GM19455 (cell line): ENCODE measurements around the gene ZIC1.

Source experiments
- ATAC-seq: cut with Tn5 transposase; IDR thresholded peaks from one replicate; pipeline ENCODE4 v1.9.1; 2021; ENCODE audit not compliant: unreplicated experiment

The ZIC1 gene

DNA sequence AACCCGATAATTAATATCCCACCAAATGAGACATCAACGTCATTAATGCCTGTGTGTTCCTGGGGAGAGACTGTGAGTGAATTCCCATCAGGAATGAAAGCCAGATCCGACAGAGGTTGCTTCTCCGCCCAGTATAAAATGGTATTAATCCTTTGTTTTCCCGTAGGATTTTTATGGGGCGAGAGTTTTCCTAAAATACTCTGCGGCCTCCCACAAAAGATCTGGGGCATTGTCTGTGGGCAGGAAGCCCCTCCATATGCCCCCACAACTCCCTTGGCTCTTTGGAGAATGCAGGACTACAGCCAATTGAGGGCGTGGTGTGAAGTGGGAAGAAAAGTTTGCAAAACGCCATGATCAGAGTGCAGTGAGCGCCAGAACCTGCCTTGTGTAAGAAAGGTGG lies 29.5 kb upstream of the ZIC1 start:
- ATAC-seq, result no peak

DNA sequence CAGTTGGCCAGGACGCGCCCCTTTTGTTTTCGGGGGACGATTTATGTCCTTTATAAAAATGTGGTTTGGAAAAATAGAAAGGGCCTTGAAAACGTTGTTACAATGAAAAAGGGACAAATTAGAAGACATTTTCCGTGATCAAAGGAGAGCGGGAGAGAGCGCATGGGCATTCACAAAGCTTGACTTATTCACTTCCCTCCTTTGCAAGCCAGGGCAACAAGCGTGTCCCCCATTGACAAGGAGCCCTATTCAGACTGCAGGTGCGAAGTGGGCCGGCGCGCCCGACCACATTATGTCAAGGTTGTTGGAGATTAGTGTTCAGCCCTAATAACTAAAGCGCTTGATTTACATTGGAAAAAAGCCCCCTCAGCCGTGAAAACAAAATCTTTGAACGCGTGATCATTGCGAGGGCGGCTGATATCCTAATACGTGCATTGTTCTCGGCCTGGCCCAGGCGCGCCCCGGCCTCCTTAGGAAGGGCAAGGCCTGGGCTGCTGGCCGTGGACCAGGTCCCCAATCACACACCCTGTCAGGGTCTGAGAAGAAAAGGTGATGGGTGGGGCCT lies 28.7 kb upstream of the ZIC1 start:
- ATAC-seq, result no peak

DNA sequence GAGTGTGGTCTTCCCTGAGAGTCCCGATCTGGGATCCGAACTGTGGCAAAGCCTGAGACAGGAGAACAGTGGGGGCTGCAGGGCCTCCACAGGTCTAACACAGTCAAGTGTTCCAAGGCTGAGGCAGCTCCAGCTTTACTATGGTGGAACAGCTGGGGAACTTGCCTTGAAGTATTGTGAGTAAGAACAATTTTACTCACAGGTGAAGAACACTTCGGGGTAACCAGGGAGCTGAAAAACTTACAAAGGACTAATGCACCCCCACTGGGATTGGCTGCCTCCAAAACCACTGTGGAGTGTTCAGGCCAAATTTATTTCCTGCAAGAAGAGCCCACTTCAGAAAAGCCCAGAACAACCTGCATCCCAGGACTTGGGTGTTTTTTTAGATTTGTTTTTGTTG lies 28.2 kb upstream of the ZIC1 start:
- ATAC-seq, result no peak

DNA sequence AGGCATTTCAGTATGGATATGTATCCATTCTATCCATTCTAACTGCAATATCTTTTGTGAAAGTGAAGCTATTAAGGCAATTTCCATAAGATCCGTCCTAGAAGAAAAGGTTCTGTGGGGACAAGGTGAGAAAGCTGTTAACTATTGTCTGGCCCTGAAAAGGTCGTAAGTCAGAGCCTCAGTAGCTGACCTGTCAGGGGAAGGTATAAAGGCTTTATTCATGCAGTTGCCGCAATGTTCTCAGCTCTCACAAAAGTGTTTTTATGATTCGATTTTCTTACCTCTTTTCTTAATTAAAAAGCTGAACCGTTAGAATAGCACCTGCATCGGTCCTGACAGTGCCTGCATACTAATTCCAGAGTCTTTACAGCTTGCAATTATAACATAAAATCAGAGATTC lies 27.6 kb upstream of the ZIC1 start:
- ATAC-seq, result no peak

DNA sequence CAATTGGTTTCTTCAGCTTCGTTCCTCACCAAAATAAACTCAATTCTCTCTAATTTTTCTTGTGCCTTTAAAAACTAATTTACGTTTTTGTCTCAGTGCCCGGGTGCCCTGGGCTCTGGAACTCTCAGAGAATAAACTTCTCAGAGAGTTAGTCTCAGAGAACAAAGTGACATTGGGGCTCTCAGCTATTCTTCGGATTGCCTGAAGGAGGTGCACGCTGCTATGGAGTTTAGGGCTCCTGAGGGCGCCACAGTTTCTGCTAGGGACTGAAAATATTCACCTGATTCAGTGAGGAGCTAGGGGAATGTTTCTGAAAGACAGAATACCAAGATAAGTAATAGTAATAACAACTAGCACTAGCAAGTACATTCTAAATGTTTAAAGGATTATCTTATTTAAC lies 25.5 kb upstream of the ZIC1 start:
- no peak for ATAC-seq

DNA sequence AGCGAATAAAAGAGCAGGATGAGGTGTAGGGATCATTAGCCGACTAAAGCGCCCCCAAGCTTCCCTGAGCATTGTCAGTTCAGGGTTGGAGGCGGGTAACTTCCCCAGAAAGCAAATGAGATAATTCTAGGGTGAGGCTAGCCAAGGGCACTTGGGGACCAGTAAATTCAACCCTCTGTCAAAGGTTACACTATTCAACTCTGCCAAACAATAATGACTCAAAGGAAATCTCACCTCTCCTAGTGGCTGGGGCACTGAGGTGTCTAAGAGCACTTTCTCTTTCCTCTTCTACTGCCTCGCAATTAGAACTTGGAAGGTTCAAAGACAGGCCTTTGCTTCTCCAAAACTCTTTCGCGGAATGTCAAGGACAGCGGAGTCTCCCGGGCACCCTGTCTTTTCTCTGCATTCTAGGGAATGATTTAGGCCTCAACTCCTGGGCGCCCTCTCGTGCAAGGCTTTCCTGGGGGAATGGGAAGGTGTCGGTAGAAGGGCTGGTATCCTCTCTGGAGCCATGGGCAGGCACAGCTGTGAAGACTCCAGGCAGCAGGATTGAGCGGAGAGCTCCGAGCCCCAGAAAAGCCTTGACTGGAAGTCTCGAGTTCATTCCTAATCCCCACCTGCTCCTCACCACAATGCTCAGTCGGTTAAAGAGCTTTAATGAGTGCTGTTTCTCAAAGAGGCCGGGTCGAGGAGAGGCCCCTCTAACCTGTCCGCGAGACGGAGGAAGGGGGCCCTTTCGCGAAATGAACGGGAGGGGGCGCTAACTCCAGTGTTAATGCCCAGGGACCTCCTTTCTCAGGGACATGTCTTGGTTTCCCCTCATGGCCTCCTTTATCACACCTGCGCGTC lies 24.7 kb upstream of the ZIC1 start:
- no peak for ATAC-seq

DNA sequence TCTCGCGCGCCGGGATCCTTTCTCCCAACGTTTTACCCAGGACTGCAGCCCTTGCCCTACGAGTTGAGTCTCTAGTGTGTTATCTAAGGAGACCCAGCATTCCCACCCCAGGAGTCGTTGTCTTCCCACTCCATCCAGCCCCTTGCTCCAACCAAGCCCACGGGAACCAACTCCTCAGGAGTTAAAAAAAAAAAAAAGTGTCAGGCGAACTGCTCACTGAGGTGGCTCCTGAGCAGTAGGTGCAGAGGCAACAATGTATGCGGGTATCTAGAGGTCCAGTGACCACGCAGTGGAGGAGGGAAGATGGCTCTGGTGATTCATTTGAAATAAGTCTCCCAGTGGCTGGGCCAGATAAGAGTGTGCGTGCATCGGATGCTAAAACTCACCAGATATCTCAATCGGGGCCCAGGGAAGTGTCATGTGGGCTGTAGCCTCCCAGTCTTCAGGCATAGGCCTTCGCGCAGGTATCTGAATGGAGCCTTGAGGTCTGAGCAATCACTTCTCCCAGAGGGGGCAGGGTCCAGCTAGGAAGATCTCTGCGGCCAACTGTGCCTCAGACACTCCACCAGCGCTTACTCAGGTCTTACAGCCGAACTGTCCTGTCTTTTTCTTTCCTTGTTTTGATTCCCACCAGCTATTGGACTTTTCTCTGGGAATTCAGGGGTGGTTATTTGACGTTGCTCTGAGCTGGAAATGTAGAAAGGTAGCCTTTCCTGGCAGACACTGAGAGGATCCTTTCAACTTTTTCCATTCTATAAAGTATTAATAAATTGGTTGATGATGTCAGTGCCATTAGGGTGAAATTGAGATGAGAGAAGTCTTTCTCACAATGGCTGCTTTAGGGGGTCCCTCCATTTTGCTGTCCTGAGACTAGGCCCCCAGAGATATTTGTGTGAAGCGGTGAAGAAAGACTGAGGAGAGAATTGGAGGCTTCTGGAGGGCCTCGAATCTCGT lies 23.8 kb upstream of the ZIC1 start:
- ATAC-seq, result no peak

DNA sequence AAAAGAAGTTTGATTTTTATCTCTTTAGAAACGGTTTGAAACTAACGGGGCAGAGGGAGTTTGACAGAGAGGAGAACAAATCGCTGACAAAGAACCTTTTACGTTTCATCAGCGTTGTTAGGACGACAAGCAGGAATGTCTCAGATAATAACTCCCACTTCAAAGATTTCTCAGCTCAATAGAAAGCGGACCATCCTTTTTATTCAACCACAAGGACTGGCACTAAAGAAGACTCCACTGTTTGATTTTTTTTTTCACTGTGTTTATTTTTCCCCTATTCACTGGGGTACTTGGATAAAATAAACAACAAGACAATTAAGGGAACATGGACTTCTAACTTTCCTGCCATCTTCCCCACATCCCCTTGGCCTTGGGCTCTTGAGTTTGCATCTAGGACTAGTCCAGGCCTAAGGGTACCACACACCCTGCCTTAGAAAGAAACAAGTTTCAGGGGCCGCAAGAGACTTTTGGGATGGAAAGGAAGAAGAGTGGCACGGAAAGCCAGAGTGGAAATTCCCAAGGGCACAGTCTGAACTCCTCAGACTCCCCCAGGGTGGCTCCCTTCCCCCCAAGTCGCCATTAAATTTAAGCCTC lies 21.8 kb upstream of the ZIC1 start:
- ATAC-seq, result no peak

DNA sequence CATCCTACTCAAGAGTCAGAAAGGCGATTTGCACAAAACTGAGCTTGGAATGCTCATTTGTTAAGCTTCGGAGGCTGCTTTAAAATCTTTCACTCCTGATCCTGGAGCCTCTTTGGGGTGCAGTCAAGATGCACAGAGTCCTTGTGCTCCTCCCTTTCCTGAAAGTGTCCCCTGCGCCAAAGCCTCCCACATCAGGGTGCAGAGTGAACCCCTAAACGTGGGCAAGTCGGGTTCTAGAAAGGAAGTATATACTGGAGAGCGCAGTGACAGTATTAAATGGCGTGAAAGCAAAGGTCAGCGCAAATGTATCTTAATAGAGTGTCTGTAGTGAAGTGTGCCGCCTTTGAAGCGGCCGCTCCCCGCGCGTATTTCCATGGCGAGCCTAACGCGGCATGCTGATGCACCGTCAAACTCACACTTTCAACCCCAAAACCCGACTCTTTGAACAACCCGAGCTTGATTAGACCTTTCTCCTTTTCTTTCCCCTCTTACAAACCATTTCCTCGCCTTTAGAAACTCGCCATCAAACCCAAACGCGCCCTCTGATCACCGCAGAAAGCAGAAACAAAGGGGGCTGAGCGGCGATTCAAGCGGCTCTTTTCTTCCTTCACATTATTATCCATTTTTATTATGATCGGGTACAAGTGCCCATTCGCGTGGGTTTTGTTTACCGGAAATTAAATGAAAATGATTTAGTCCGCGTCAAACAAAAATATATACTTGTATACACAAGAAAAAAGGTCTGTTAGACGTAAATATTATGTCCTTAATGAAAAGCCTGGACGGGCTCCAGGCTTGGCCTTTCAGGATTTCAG lies 21.1 kb upstream of the ZIC1 start:
- ATAC-seq, result no peak

DNA sequence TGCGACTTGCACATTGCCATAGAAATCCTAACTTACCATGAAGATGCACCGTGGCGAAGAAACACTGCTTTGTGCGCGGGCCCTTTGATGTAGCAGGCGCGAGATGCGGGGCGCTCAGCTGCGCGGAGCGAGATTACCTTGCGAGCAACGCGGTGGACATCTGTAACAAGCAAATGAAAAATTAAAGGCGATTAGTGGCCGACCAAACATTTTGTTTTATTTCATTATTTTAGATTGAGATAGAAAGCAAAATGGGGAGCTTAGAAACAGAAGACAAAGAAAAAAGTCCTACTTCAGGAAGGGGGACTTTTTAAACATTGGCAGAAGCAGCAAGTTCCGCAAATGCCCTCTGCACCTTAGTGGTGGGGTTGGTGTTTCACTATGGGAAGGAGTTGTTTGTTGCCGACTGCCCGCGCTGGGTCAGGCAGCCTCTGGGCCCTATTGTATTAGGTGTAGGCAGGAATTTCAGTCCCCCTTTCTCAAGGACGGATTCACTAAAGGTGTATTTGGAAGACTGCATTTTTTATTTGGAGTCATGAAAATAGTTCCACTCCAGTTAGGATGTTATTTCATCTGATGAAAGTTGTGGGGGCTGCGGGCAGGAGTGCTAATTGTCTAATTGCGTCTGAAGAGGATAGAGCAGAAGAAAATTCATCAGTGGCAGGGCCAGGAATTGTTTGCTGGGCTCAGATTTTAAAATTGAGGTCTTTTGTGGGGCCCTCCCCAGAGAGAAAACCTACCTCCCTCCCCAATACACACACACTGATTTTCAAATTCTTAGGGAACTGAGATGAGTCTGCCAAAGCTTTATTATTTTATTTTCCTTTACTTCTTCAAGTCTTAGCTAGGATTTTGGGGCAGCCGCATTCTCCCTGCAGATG lies 20.2 kb upstream of the ZIC1 start:
- no peak for ATAC-seq

DNA sequence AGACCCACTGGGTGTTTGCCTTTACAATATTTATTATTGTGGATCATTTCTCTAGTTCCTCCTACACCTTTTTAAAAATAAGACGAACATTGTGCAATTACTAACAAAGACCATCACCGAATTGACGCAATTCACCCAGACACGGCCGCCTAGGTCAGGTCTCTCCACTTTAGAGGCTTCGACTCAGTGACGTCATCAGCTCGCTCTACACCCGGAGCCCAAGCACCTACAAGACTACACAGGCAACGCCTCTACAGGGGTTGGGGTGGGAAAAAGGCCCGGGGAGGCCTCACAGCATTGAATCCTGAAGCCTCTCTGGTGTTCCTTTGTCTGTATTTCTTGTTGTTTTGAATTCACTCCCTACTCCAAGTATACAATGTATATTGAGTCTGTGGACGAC lies 19.4 kb upstream of the ZIC1 start:
- ATAC-seq, result no peak

DNA sequence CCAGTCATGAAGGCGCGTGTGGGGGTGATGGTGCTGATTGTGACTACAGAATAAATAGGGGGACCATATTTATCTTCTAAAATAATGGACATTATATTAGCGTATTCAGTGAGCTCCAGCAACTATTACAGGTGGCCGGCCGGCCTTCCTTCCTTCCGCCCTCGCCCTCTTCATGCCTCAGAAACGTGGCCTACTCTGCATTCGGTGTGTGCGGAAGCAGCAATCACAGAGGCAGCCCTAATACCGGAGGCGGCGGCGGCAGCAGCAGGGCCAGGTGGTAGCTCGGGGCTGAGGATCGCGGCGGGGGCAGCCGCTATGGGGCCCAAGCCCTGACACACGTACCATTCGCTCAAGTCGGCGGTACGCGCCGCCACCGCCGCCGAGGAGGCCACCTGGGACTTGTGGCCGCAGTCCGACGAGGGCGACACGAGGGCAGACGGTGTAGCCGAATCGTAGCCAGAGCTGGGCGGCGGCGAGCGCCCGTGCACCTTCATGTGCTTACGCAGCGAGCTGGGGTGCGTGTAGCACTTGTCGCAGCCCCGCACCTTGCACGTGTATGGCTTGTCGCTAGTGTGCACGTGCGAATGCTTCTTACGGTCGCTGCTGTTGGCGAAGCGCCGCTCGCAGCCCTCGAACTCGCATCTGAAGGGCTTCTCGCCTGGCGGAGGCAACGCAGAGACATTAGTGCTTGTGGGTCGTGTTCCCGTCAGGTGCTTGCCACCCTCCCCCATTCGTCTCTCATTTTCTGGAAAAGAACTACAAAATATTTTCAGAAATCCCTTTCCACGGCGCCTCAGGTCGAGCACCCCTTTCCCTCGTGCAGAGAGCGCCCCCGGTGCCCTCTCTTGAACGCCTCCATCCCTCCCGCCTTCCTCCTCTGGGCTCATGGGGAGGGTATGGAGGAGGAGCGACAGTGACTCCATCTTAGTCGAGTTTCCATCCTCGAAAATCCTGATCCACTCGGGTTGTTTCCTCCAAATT lies 18.3 kb upstream of the ZIC1 start:
- ATAC-seq, result no peak

DNA sequence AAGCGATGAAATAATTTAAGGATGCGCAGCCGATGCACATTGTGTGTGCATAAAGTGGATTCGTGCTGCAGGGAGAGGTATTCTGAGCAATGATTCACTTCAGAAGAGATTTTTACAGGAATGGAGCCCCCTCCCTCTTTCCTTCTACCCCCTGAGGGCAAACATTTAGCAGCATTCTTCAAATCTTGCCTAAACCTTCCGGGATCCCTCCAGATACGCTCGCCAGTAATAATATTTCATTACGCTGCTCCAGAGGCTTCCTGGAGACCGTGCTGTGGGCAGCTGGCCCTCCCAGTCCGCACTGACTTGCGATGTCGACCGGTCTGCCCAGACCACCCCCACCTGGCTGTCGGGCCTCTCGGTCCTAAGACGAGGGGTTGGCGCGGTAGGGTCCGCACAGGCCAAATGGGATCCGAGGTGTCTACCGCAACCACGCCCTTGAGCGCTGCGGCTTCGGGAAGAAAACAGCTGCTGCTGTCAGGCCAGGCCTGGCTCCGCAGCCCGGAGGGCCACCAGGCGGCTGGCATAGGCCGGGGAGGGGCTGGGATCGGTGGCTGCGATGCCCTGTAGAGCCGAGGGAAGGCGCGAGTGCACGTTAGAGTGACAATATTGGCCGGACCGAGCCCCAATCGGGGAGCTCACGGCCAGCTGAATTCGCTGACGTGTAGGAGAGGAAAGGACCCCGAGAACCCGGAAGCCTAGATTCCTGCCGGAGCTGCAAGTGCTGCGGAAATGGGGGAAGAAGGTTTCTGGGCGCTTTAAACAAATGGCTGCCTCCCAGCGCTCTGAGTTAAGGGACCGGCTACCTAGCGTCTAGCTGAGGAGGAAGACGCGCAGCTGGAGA lies 17.2 kb upstream of the ZIC1 start:
- no peak for ATAC-seq

DNA sequence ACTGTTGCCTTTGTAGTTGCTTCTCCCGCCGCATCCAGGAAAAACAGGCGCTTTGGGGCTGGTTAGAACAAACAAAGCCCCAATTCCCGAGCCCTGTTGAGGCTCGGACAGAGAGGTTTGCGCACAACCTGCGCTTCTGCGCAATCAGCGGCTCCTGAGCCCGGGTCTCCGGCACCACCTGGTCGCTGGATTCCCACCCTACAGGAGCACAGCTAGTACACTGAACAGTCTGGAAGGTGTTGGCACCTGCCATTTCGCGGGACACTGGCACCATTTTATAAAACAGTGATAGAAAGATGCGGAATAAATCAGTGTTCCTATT lies 16.6 kb upstream of the ZIC1 start:
- no peak for ATAC-seq

DNA sequence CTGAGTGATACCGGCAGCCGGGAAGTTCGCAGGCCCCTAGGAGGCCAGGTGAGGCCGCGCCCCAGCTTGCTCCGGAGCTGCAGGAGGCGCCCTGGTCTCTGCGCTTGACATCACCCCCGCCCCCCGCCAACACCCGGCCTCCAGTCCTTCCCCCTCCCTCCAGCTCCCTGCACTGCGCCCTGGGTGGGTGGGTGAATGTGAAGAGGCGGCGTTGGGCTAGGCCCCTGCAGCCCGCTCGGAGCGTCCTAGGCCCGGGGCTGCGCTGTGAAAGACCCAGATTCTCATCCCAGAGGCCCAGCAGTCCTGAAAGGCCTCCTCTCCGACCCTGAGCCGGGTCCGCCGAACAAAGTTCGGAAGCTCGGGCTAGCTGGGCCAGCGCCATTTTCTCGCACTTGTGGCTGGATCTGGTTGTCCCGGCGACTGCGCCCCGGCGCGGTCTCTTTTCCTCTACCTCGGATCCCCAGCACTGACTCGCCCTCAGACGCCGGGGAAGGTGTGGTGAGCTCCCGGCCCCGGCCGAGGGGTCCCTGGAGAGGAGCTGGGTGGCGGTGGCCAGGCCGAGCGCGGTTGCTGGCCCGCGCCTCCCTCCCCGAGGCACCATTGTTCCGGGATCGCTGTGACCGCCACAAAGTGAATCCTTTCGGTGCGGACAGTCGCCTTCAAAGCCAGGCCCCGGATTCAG lies 15.8 kb upstream of the ZIC1 start:
- ATAC-seq, result no peak

DNA sequence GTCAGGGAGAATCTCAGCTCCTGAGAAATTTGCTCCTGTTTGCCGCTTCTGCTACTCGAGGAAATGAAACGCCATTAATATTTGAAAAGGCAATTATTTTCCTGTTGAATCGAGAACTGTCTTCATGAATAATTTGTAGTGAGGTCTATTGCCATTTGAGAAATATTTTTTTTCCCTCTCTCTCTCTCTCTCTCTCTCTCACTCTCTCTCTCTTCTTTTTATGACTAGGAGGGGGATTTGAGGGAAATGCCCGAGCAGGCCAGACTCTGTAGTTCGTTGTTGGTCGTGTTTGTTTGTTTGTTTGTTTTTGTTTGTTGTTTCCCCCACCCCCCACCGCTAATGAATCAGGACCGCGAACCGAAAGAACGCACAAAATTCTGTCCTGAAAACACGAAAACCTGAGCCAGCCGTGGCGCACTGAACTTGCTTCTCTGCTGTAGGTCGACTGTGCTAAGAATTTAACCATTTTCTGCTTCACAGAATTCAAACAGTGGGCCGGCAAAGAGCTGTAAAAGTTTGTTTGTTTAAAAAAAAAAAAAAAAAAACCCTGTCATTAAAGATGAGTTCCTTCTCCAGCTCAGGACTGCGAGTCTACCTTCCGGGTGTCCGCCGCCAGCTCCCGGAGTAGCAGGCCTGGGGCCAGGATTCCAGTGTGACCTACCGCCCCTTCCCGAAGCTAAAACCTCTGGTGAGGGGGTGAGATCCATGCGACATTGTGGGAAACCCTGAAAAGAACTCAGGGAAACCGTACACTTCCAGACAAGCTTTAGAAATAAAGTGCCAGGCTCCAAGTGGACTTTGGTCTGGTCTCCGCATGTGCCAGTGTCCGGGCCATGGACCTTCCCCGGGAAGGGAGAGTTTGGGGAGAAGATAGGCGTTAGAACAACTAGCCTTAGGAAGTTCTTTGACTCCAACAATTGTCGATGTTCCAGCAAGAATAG lies 15.0 kb upstream of the ZIC1 start:
- no peak for ATAC-seq
